GM18520 (cell line): ENCODE results near the gene KRT14.
"Not testable (repeated sequence)": the region's sequence is repeated elsewhere in the genome, so short reads cannot be mapped to it uniquely, and the experiment has no call there.

Experiments
- ATAC-seq: cut with Tn5 transposase; IDR thresholded peaks from one replicate; pipeline ENCODE4 v1.9.1; 2021; ENCODE audit not compliant: unreplicated experiment

KRT14 gene

GRCh38 chr17:41586863-41587495, at the start of gene KRT14:
KRT14 (minus strand) TSS chr17:41586895; CDS start chr17:41586834, 61 bp downstream.
- no peak for ATAC-seq

- ATAC-seq, result no peak
Observed at GRCh38 chr17:41635121-41636097, 48.7 kb upstream of the KRT14 start.

GRCh38 chr17:41634639-41635038, 47.9 kb upstream of the KRT14 start:
- no peak for ATAC-seq

- no peak for ATAC-seq
Observed at GRCh38 chr17:41633556-41634199, 47.0 kb upstream of the KRT14 start.

- no peak for ATAC-seq
Observed at GRCh38 chr17:41632482-41633105, 45.9 kb upstream of the KRT14 start.

GRCh38 chr17:41631898-41632285, 45.2 kb upstream of the KRT14 start:
- no peak for ATAC-seq

GRCh38 chr17:41631025-41631897, 44.6 kb upstream of the KRT14 start:
- no peak for ATAC-seq

GRCh38 chr17:41629826-41630670, 43.4 kb upstream of the KRT14 start:
- ATAC-seq, result no peak

- no peak for ATAC-seq
Observed at GRCh38 chr17:41629316-41629715, 42.6 kb upstream of the KRT14 start.

GRCh38 chr17:41628621-41629255, 42.0 kb upstream of the KRT14 start:
- not testable (repeated sequence) for ATAC-seq

- ATAC-seq, result not testable (repeated sequence)
Observed at GRCh38 chr17:41628073-41628370, 41.3 kb upstream of the KRT14 start.

GRCh38 chr17:41627316-41628072, 40.8 kb upstream of the KRT14 start:
- no peak for ATAC-seq

GRCh38 chr17:41626914-41627295, 40.2 kb upstream of the KRT14 start:
- not testable (repeated sequence) for ATAC-seq

GRCh38 chr17:41626028-41626913, 39.6 kb upstream of the KRT14 start:
- ATAC-seq, result not testable (repeated sequence)

- no peak for ATAC-seq
Observed at GRCh38 chr17:41625602-41626001, 38.9 kb upstream of the KRT14 start.

GRCh38 chr17:41624208-41625101, 37.8 kb upstream of the KRT14 start, which contains the start of gene KRT17:
KRT17 (minus strand) TSS chr17:41624575; CDS start chr17:41624509, 66 bp downstream.
- ATAC-seq, result no peak
